HCT116 (cell line): ENCODE measurements around the gene HARBI1. TPM values are rescaled to one million over a fixed set of nuclear protein-coding genes. Genes with fewer than 3 reads are reported as not detected.

Source experiments
- ATAC-seq: fragments of 200-7000 bp; cut with Tn5 transposase; 2 replicates; pipeline ENCODE4 v1.9.1; 2020; ENCODE audit warnings: mild to moderate bottlenecking, moderate library complexity
- BruUV-seq: library from RNA; stranded (reverse); fragments of 400-500 nt; replicated peaks from 2 replicates; lab custom pipeline; 2021; lab: Mats Ljungman, UMichigan
- CTCF ChIA-PET: fragments of 300-600 bp; sonication (Branson Sonifier 250); formaldehyde crosslinking; loops from one replicate; lab custom pipeline; 2021; ENCODE audit warnings: antibody characterized with exemption; lab: Charles Lee
- POLR2A ChIA-PET: fragments of 300-600, 350-600 bp; sonication (Branson Sonifier 250); formaldehyde crosslinking; loops from one replicate; lab custom pipeline; 2021; ENCODE audit warnings: antibody characterized with exemption; lab: Charles Lee
- RAD21 ChIA-PET, 2 experiments: fragments of 300-600 bp; sonication (Branson Sonifier 250); formaldehyde crosslinking; loops; one replicate each; lab custom pipeline; 2023; ENCODE audit warnings: low total read pairs in 2 of 2; ENCODE audit not compliant: uncharacterized antibody in 2 of 2, unreplicated experiment in 2 of 2, low non-redundant PET in 1 of 2; lab: Charles Lee
- DNase-seq: peaks from one replicate; pipeline ENCODE4 v3.0.0-alpha.2; 2010; ENCODE audit warnings: low read depth, low spot score
- H2AFZ ChIP-seq: fragments of 200-600 bp; shearing (Covaris generic), sonication (generic); 2 replicates; pipeline ENCODE4 v1.6.1; 2017; ENCODE audit warnings: low read depth, mixed run types, mixed read lengths, antibody characterized with exemption, low read length; ENCODE audit not compliant: poor library complexity, severe bottlenecking
- H3K27ac ChIP-seq: 2 replicates; pipeline ENCODE4 v1.5.1; 2012; ENCODE audit warnings: low read depth, low read length
- H3K27me3 ChIP-seq: fragments of 200-600 bp; sonication (generic); 2 replicates; pipeline ENCODE4 v1.6.1; 2016; ENCODE audit warnings: mixed run types, low read length, mixed read lengths; ENCODE audit not compliant: insufficient read depth
- H3K36me3 ChIP-seq, 2 experiments: fragments of 200-500 bp in 1 of 2; fragments of 200-600 bp in 1 of 2; sonication (Bioruptor generic) in 1 of 2; sonication (generic) in 1 of 2; 2 replicates each; pipeline versions ENCODE4 v1.5.1 to v1.6.1; 2014 to 2016; ENCODE audit warnings: low read length in 2 of 2, inconsistent platforms in 1 of 2, mixed read lengths in 1 of 2, mixed run types in 1 of 2; ENCODE audit not compliant: insufficient read depth in 2 of 2, control insufficient read depth in 1 of 2
- H3K4me1 ChIP-seq, 2 experiments: fragments of 200-600 bp in 1 of 2; sonication (generic) in 1 of 2; 2 replicates each; pipeline versions ENCODE4 v1.5.1 to v1.6.1; 2012 to 2017; ENCODE audit warnings: low read length in 2 of 2, inconsistent platforms in 1 of 2, mild to moderate bottlenecking in 1 of 2, mixed read lengths in 1 of 2, mixed run types in 1 of 2, moderate library complexity in 1 of 2; ENCODE audit not compliant: insufficient read depth in 2 of 2, control insufficient read depth in 1 of 2
- H3K4me2 ChIP-seq: fragments of 200-600 bp; sonication (generic); 2 replicates; pipeline ENCODE4 v1.6.1; 2017; ENCODE audit warnings: mixed run types, low read length, mixed read lengths
- H3K4me3 ChIP-seq, 2 experiments: fragments of 200-600 bp in 1 of 2; sonication (generic) in 1 of 2; replicated peaks in 1 of 2; 2 replicates each; pipeline ENCODE4 v1.5.1; 2011 to 2016; ENCODE audit warnings: low read length in 2 of 2, control low read depth in 1 of 2, low read depth in 1 of 2, mild to moderate bottlenecking in 1 of 2, mixed read lengths in 1 of 2, mixed run types in 1 of 2
- H3K79me2 ChIP-seq: fragments of 200-600 bp; sonication (generic); 2 replicates; pipeline ENCODE4 v1.6.1; 2017; ENCODE audit warnings: mild to moderate bottlenecking, mixed run types, low read length, moderate library complexity, mixed read lengths; ENCODE audit not compliant: insufficient read depth
- H3K9ac ChIP-seq: fragments of 200-600 bp; sonication (generic); 2 replicates; pipeline ENCODE4 v1.6.1; 2016; ENCODE audit warnings: low read length, mixed read lengths
- H3K9me2 ChIP-seq: fragments of 200-600 bp; sonication (generic), shearing (Covaris generic); 2 replicates; pipeline ENCODE4 v1.6.1; 2017; ENCODE audit warnings: mixed run types, mild to moderate bottlenecking, moderate library complexity; ENCODE audit not compliant: insufficient read depth
- H3K9me3 ChIP-seq, 2 experiments: fragments of 200-500 bp in 1 of 2; fragments of 200-600 bp in 1 of 2; sonication (Bioruptor generic) in 1 of 2; sonication (generic) in 1 of 2; 2 replicates each; pipeline ENCODE4 v1.6.1; 2014 to 2017; ENCODE audit warnings: low read length in 2 of 2, mixed read lengths in 2 of 2, inconsistent platforms in 1 of 2, low read depth in 1 of 2, mild to moderate bottlenecking in 1 of 2, mixed run types in 1 of 2, moderate library complexity in 1 of 2; ENCODE audit not compliant: control insufficient read depth in 1 of 2, insufficient read depth in 1 of 2
- H4K20me1 ChIP-seq: fragments of 200-600 bp; sonication (generic), shearing (Covaris generic); 2 replicates; pipeline ENCODE4 v1.6.1; 2017; ENCODE audit warnings: mixed run types, mild to moderate bottlenecking, moderate library complexity; ENCODE audit not compliant: insufficient read depth
- ATF3 ChIP-seq: IDR thresholded peaks from 2 replicates; pipeline ENCODE4 v1.6.1; 2012
- CBX3 ChIP-seq: IDR thresholded peaks from 2 replicates; pipeline ENCODE4 v1.6.1; 2012; ENCODE audit warnings: low read depth
- CTCF ChIP-seq, 3 experiments: fragments of 200-600 bp in 1 of 3; sonication (generic) in 1 of 3; IDR thresholded peaks in 2 of 3; conservative IDR thresholded peaks in 1 of 3; 2 replicates each; pipeline ENCODE4 v1.5.1; 2012 to 2017; ENCODE audit warnings: low read depth in 2 of 3, low read length in 2 of 3, antibody characterized with exemption in 1 of 3, borderline replicate concordance in 1 of 3, control low read depth in 1 of 3, mild to moderate bottlenecking in 1 of 3, mixed read lengths in 1 of 3, mixed run types in 1 of 3, moderate library complexity in 1 of 3; ENCODE audit not compliant: insufficient read depth in 1 of 3
- EZH2 ChIP-seq: fragments of 200-600 bp; sonication (generic); IDR thresholded peaks from 2 replicates; pipeline ENCODE4 v1.6.1; 2017; ENCODE audit warnings: antibody characterized with exemption, mixed run types
- EZH2phosphoT487 ChIP-seq: fragments of 200-600 bp; IDR thresholded peaks from 2 replicates; pipeline ENCODE4 v1.6.1; 2018; ENCODE audit warnings: antibody characterized with exemption, borderline replicate concordance
- POLR2A ChIP-seq: IDR thresholded peaks from 2 replicates; pipeline ENCODE4 v1.7.0; 2011; ENCODE audit warnings: borderline replicate concordance; ENCODE audit not compliant: insufficient read depth, insufficient read length; ENCODE audit errors: extremely low read depth
- REST ChIP-seq: IDR thresholded peaks from 2 replicates; pipeline ENCODE4 v1.6.1; 2012; ENCODE audit warnings: low read depth
- SP1 ChIP-seq: IDR thresholded peaks from 2 replicates; pipeline ENCODE4 v1.6.1; 2012; ENCODE audit warnings: low read depth
- SRF ChIP-seq: IDR thresholded peaks from 2 replicates; pipeline ENCODE4 v1.6.1; 2012; ENCODE audit warnings: low read depth
- YY1 ChIP-seq: IDR thresholded peaks from 2 replicates; pipeline ENCODE4 v1.6.1; 2011; ENCODE audit warnings: low read length, low read depth, moderate library complexity, mild to moderate bottlenecking; ENCODE audit not compliant: insufficient replicate concordance; ENCODE audit errors: extremely low read depth
- ZFX ChIP-seq: fragments of 450-650 bp; IDR thresholded peaks from 2 replicates; pipeline ENCODE4 v1.6.1; 2017
- intact Hi-C: fragments of 100-400 bp; cut with micrococcal nuclease; formaldehyde crosslinking; loops from 2 replicates; pipeline ENCODE4 v1.10.0; 2022
- total RNA-seq: library from RNA; stranded (reverse); gene quantifications from one replicate; pipeline ENCODE4 v1.2.1, GENCODE V29; 2021; ENCODE audit not compliant: unreplicated experiment

HARBI1 gene
- total RNA-seq, 1 experiment from 2014 or later, result 1.9 TPM

GRCh38 chr11:46657186-46657585 lies 40.2 kb upstream of the HARBI1 start:
- H3K9me3 ChIP-seq, result no peaks in the 10 kb centered on the region
- DNase-seq, result no peak
- H3K27me3 ChIP-seq, result no peaks in the 10 kb centered on the region
- no peak overlapping the region for H3K4me3 ChIP-seq
- no peaks in the 10 kb centered on the region for H3K4me1 ChIP-seq
- H3K79me2 ChIP-seq, result no peaks in the 10 kb centered on the region
- no peaks in the 10 kb centered on the region for H3K9me2 ChIP-seq
- CTCF ChIA-PET, result no interaction called here
- TF ChIP-seq EZH2 (no peak), YY1 (no peak), POLR2A (no peak), CBX3 (no peak), CTCF (IDR thresholded peaks at IDR 0.05 in 2 of 3, conservative IDR thresholded peaks at IDR 0.05 in 1 of 3; ENCODE audit: borderline replicate concordance in 1 of 3, insufficient read depth in 1 of 3, low read depth in 2 of 3, low read length in 2 of 3) (no peak), SRF (no peak), ZFX (no peak)
- intact Hi-C loops, result no loop called here
- H4K20me1 ChIP-seq, result no peaks in the 10 kb centered on the region
- BruUV-seq, result no TSS peak
- H3K4me2 ChIP-seq, result no peak overlapping the region
- RAD21 ChIA-PET, result no interaction called here
- POLR2A ChIA-PET, result no interaction called here
- no peak overlapping the region for H3K27ac ChIP-seq
- no peak overlapping the region for H2AFZ ChIP-seq
- no peak overlapping the region for H3K9ac ChIP-seq
- H3K36me3 ChIP-seq, result peaks cover 10 to 12% of the 10 kb centered on the region in 2 experiments; a peak in 3 of 4 replicates
- no peak for ATAC-seq

DNA sequence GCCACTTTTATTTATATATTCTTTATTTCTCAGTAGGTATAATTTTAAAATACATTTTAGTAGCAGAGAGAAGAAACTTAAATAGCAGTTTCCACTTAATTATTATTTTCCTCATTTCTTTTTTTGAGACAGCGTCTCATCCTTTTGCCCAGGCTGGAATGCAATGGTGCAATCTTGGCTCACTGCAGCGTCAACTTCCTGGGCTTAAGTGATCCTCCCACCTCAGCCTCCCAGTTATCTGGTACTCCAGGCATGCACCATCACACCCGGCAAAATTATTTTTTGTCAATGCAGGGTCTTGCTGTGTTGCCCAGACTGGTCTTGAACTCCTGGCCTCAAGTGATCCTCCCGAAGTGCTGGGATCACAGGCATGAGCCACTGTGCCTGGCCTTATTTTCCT lies 38.6 kb upstream of the HARBI1 start:
- Histone ChIP-seq H2AFZ (no peak overlapping the region), H3K9me2 (no peaks in the 10 kb centered on the region), H3K27ac (no peak overlapping the region), H3K9ac (no peak overlapping the region), H3K9me3 (no peaks in the 10 kb centered on the region), H3K79me2 (no peaks in the 10 kb centered on the region), H3K4me3 (no peak overlapping the region), H4K20me1 (no peaks in the 10 kb centered on the region), H3K4me2 (no peak overlapping the region), H3K27me3 (no peaks in the 10 kb centered on the region), H3K36me3 (peaks cover 12 to 21% of the 10 kb centered on the region in 2 experiments; a peak in 3 of 4 replicates), H3K4me1 (no peaks in the 10 kb centered on the region)
- no peak for TF ChIP-seq YY1
- no peak for TF ChIP-seq POLR2A
- TF ChIP-seq REST, result no peak
- TF ChIP-seq EZH2phosphoT487, result no peak
- TF ChIP-seq SP1, result no peak
- TF ChIP-seq ZFX, result no peak
- no peak for TF ChIP-seq ATF3
- no TSS peak for BruUV-seq
- intact Hi-C loops, result no loop called here
- RAD21 ChIA-PET, result no interaction called here
- CTCF ChIA-PET, result no interaction called here
- POLR2A ChIA-PET, result no interaction called here
- ATAC-seq (no peak), DNase-seq (no peak)
